Measurements from ENCODE around the gene SLC26A11. TPM values are rescaled to one million over a fixed set of nuclear protein-coding genes. Genes with fewer than 3 reads are reported as not detected.

SLC26A11 gene
- total RNA-seq, 4 donors from 2014 or later = 13.2 to 24.7 (median 17.0) TPM

- intact Hi-C loops (cut with DNase I; ENCODE audit: low total_unique reads) (no loop called here), in situ Hi-C loops (cut with MboI; ENCODE audit: low pct_ligation_motif_present in 1 of 4, low pct_unique_long_range_greater_than_20kb in 1 of 4, low sequenced_read_pairs in 3 of 4) (no loop called here)
- Histone ChIP-seq H3K27me3 (no peaks in the 10 kb centered on the region), H3K4me3 (no peak overlapping the region), H3K9me3 (no peaks in the 10 kb centered on the region), H3K27ac (no peak overlapping the region), H3K4me1 (no peaks in the 10 kb centered on the region), H3K36me3 (peaks cover 0 to 3% (median 0%) of the 10 kb centered on the region in 4 donors)
- no peak for DNase-seq
- TF ChIP-seq POLR2A (IDR thresholded peaks at IDR 0.05) (no peak), EP300 (IDR thresholded peaks at IDR 0.05; ENCODE audit: low read depth) (no peak), POLR2AphosphoS5 (IDR thresholded peaks at IDR 0.05) (no peak)
- TF ChIP-seq, protein P1, sequence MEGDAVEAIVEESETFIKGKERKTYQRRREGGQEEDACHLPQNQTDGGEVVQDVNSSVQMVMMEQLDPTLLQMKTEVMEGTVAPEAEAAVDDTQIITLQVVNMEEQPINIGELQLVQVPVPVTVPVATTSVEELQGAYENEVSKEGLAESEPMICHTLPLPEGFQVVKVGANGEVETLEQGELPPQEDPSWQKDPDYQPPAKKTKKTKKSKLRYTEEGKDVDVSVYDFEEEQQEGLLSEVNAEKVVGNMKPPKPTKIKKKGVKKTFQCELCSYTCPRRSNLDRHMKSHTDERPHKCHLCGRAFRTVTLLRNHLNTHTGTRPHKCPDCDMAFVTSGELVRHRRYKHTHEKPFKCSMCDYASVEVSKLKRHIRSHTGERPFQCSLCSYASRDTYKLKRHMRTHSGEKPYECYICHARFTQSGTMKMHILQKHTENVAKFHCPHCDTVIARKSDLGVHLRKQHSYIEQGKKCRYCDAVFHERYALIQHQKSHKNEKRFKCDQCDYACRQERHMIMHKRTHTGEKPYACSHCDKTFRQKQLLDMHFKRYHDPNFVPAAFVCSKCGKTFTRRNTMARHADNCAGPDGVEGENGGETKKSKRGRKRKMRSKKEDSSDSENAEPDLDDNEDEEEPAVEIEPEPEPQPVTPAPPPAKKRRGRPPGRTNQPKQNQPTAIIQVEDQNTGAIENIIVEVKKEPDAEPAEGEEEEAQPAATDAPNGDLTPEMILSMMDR (IDR thresholded peaks at IDR 0.05) = no peak
- 89% methylated on average over 9 to 13 of the region's 13 CpGs for WGBS, 2 donors (ENCODE audit: low coverage in 1 of 2)
Measured at GRCh38 chr17:80205811-80206210, 14.4 kb upstream of the SLC26A11 start.

DNA sequence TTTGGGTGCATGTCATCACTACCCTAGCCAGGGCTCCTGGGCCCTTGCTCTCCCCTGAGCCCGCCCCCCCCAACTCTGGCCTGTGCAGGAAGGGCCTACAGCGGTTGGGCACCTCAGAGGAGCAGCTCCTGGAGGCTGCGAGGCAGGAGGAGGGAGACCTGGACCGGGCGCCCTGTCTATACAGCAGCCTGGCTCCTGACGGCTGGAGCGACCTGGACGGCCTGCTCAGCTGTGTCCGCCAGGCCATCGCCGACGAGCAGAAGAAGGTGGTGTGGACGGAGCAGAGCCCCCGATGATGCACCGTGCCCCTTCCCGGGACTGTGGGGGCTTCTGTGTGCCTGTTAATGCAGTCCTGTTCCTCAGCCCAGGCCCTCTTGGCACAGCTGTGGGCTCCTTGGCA lies 12.2 kb upstream of the SLC26A11 start:
- no peak for DNase-seq
- H3K4me1 ChIP-seq = no peaks in the 10 kb centered on the region
- 98% methylated on average over 14 of the region's 16 CpGs; no CpG with 5 or more reads in 1 of the 2 donors for WGBS, 2 donors (ENCODE audit: low coverage in 1 of 2)
- H3K9me3 ChIP-seq = no peaks in the 10 kb centered on the region
- intact Hi-C loops (cut with DNase I; ENCODE audit: low total_unique reads) (no loop called here), in situ Hi-C loops (cut with MboI; ENCODE audit: low pct_ligation_motif_present in 1 of 4, low pct_unique_long_range_greater_than_20kb in 1 of 4, low sequenced_read_pairs in 3 of 4) (no loop called here)
- H3K4me3 ChIP-seq = no peak overlapping the region
- no peak overlapping the region for H3K27ac ChIP-seq
- no peaks in the 10 kb centered on the region for H3K27me3 ChIP-seq
- TF ChIP-seq POLR2AphosphoS5 (IDR thresholded peaks at IDR 0.05) (no peak), EP300 (IDR thresholded peaks at IDR 0.05; ENCODE audit: low read depth) (no peak), POLR2A (IDR thresholded peaks at IDR 0.05) (no peak)
- TF ChIP-seq, protein P1 (IDR thresholded peaks at IDR 0.05) = no peak
- peaks cover 0 to 15% (median 0%) of the 10 kb centered on the region in 4 donors for H3K36me3 ChIP-seq

- H3K4me3 ChIP-seq = no peak overlapping the region
- in situ Hi-C loops (cut with MboI; ENCODE audit: low pct_ligation_motif_present in 1 of 4, low pct_unique_long_range_greater_than_20kb in 1 of 4, low sequenced_read_pairs in 3 of 4) = no loop called here
- DNase-seq = no peak
- no peaks in the 10 kb centered on the region for H3K9me3 ChIP-seq
- no peaks in the 10 kb centered on the region for H3K4me1 ChIP-seq
- TF ChIP-seq, protein P1 (IDR thresholded peaks at IDR 0.05) = no peak
- no peak for TF ChIP-seq POLR2A (IDR thresholded peaks at IDR 0.05)
- no peak for TF ChIP-seq EP300 (IDR thresholded peaks at IDR 0.05; ENCODE audit: low read depth)
- no peak for TF ChIP-seq POLR2AphosphoS5 (IDR thresholded peaks at IDR 0.05)
- peaks cover 0 to 15% (median 0%) of the 10 kb centered on the region in 4 donors for H3K36me3 ChIP-seq
- intact Hi-C loops (cut with DNase I; ENCODE audit: low total_unique reads) = no loop called here
- H3K27ac ChIP-seq = no peak overlapping the region
- WGBS, 2 donors (ENCODE audit: low coverage in 1 of 2) = 85% methylated on average over 12 of the region's 12 CpGs; no CpG with 5 or more reads in 1 of the 2 donors
- no peaks in the 10 kb centered on the region for H3K27me3 ChIP-seq
Measured at GRCh38 chr17:80209765-80210164, 10.5 kb upstream of the SLC26A11 start.

GRCh38 chr17:80210348-80211108 lies 9.7 kb upstream of the SLC26A11 start:
- intact Hi-C loops (cut with DNase I; ENCODE audit: low total_unique reads) = no loop called here
- Histone ChIP-seq H3K4me3 (no peak overlapping the region), H3K9me3 (no peaks in the 10 kb centered on the region), H3K27me3 (no peaks in the 10 kb centered on the region), H3K36me3 (peaks cover 0 to 15% (median 0%) of the 10 kb centered on the region in 4 donors), H3K27ac (no peak overlapping the region), H3K4me1 (no peaks in the 10 kb centered on the region)
- in situ Hi-C loops (cut with MboI; ENCODE audit: low pct_ligation_motif_present in 1 of 4, low pct_unique_long_range_greater_than_20kb in 1 of 4, low sequenced_read_pairs in 3 of 4) = no loop called here
- WGBS, 2 donors (ENCODE audit: low coverage in 1 of 2) = 96% methylated on average over 44 of the region's 47 CpGs; no CpG with 5 or more reads in 1 of the 2 donors
- TF ChIP-seq, protein P1 (IDR thresholded peaks at IDR 0.05) = no peak
- TF ChIP-seq EP300 (IDR thresholded peaks at IDR 0.05; ENCODE audit: low read depth) = no peak
- TF ChIP-seq POLR2A (IDR thresholded peaks at IDR 0.05) = no peak
- TF ChIP-seq POLR2AphosphoS5 (IDR thresholded peaks at IDR 0.05) = no peak
- no peak for DNase-seq

All from transverse colon (tissue), 4 donors.